Panc1 (cell line): ENCODE measurements around the gene PAPPA. TPM values are rescaled to one million over a fixed set of nuclear protein-coding genes. Genes with fewer than 3 reads are reported as not detected.

ENCODE experiments used
- ATAC-seq: fragments of 200-7000 bp; cut with Tn5 transposase; 2 replicates; pipeline ENCODE4 v1.9.1; 2020; ENCODE audit warnings: mild to moderate bottlenecking, moderate library complexity
- BruUV-seq: library from RNA; stranded (reverse); fragments of 400-500 nt; replicated peaks from 2 replicates; lab custom pipeline; 2021; lab: Mats Ljungman, UMichigan
- CTCF ChIA-PET: fragments of 300-600 bp; sonication (Branson Sonifier 250); formaldehyde crosslinking; loops from one replicate; lab custom pipeline; 2022; ENCODE audit warnings: antibody characterized with exemption; lab: Charles Lee
- POLR2A ChIA-PET: fragments of 300-600 bp; sonication (Branson Sonifier 250); formaldehyde crosslinking; loops from one replicate; lab custom pipeline; 2022; ENCODE audit warnings: antibody characterized with exemption; lab: Charles Lee
- DNase-seq: peaks from one replicate; pipeline ENCODE4 v3.0.0-alpha.2; 2010; ENCODE audit warnings: low read depth, low spot score
- H3K27ac ChIP-seq: 2 replicates; pipeline ENCODE4 v1.5.1; 2011; ENCODE audit warnings: mild to moderate bottlenecking, low read length, inconsistent platforms
- H3K27me3 ChIP-seq: fragments of 200-500 bp; sonication (Bioruptor generic); 2 replicates; pipeline ENCODE4 v1.6.0; 2014; ENCODE audit warnings: low read length, inconsistent platforms; ENCODE audit not compliant: control insufficient read depth, insufficient read depth
- H3K36me3 ChIP-seq: fragments of 200-500 bp; sonication (Bioruptor generic); 2 replicates; pipeline ENCODE4 v1.5.1; 2014; ENCODE audit warnings: inconsistent platforms, mild to moderate bottlenecking, low read length, moderate library complexity; ENCODE audit not compliant: control insufficient read depth, insufficient read depth
- H3K4me1 ChIP-seq: 2 replicates; pipeline ENCODE4 v1.5.1; 2011; ENCODE audit warnings: inconsistent platforms, mild to moderate bottlenecking, low read length, moderate library complexity; ENCODE audit not compliant: control insufficient read depth, insufficient read depth
- H3K4me3 ChIP-seq, 2 experiments: 2 replicates each; pipeline ENCODE4 v1.5.1; 2011 to 2012; ENCODE audit warnings: low read depth in 2 of 2, low read length in 2 of 2, mild to moderate bottlenecking in 2 of 2, inconsistent platforms in 1 of 2, moderate library complexity in 1 of 2
- H3K9me3 ChIP-seq: fragments of 200-500 bp; sonication (Bioruptor generic); 2 replicates; pipeline ENCODE4 v1.5.1; 2014; ENCODE audit warnings: low read depth, mild to moderate bottlenecking, inconsistent platforms, low read length, moderate library complexity; ENCODE audit not compliant: control insufficient read depth, insufficient read depth
- CTCF ChIP-seq: fragments of 450-650 bp; IDR thresholded peaks from 2 replicates; pipeline ENCODE4 v1.5.1; 2017; ENCODE audit warnings: mild to moderate bottlenecking
- POLR2AphosphoS5 ChIP-seq: IDR thresholded peaks from 2 replicates; pipeline ENCODE4 v1.6.1; 2012; ENCODE audit warnings: mild to moderate bottlenecking, low read depth, low read length, moderate library complexity
- SIN3A ChIP-seq: IDR thresholded peaks from 2 replicates; pipeline ENCODE4 v1.6.1; 2012; ENCODE audit warnings: low read depth, mild to moderate bottlenecking, low read length, moderate library complexity, borderline replicate concordance; ENCODE audit not compliant: insufficient read depth
- TCF7L2 ChIP-seq: IDR thresholded peaks from 2 replicates; pipeline ENCODE4 v1.6.1; 2011; ENCODE audit warnings: mild to moderate bottlenecking, low read depth, low read length, inconsistent platforms
- in situ Hi-C: cut with HindIII; loops from 2 replicates; pipeline ENCODE4 v1.10.0; 2016; ENCODE audit warnings: low sequenced_read_pairs, low pct_unique_long_range_greater_than_20kb
- intact Hi-C: fragments of 100-400 bp; cut with micrococcal nuclease; formaldehyde crosslinking; loops from one replicate; pipeline ENCODE4 v1.10.0; 2022; ENCODE audit not compliant: unreplicated experiment
- total RNA-seq: library from RNA; stranded (reverse); gene quantifications from one replicate; pipeline ENCODE4 v1.2.1, GENCODE V29; 2021; ENCODE audit not compliant: unreplicated experiment
- TF ChIP-seq, protein P1 (sequence below), 2 experiments: IDR thresholded peaks; 2 replicates each; pipeline ENCODE4 v1.6.1; 2011 to 2012; ENCODE audit warnings: low read depth in 2 of 2, control low read depth in 1 of 2, low read length in 1 of 2, mild to moderate bottlenecking in 1 of 2, moderate library complexity in 1 of 2; ENCODE audit not compliant: insufficient read depth in 1 of 2

The PAPPA gene
- total RNA-seq, 1 experiment from 2014 or later = 1.2 TPM

DNA sequence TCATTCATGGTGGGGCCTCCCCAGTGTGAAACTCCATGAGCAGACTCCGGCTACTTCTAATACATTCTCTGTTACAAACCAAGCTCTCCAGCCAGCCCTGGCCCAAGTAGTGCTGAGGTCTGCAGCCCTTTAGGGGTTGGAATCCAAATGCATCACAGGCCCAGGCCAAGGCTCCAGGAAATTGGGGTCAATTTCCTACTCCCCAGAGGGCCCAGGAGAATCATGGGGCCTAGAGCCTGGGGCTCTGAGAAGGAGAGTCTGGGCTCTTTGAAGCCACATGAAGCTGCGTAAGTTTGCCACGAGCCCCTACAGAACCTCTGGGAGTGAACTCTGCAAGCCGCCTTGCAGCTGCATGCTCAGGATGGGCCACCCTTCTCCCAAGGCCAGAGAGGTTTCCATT lies 206.4 kb downstream of the PAPPA start:
- Histone ChIP-seq H3K27me3 (no peaks in the 10 kb centered on the region), H3K4me1 (no peaks in the 10 kb centered on the region), H3K4me3 (no peak overlapping the region), H3K27ac (no peak overlapping the region), H3K9me3 (no peaks in the 10 kb centered on the region), H3K36me3 (no peaks in the 10 kb centered on the region)
- BruUV-seq = no TSS peak
- no peak for TF ChIP-seq POLR2AphosphoS5
- TF ChIP-seq, protein P1, sequence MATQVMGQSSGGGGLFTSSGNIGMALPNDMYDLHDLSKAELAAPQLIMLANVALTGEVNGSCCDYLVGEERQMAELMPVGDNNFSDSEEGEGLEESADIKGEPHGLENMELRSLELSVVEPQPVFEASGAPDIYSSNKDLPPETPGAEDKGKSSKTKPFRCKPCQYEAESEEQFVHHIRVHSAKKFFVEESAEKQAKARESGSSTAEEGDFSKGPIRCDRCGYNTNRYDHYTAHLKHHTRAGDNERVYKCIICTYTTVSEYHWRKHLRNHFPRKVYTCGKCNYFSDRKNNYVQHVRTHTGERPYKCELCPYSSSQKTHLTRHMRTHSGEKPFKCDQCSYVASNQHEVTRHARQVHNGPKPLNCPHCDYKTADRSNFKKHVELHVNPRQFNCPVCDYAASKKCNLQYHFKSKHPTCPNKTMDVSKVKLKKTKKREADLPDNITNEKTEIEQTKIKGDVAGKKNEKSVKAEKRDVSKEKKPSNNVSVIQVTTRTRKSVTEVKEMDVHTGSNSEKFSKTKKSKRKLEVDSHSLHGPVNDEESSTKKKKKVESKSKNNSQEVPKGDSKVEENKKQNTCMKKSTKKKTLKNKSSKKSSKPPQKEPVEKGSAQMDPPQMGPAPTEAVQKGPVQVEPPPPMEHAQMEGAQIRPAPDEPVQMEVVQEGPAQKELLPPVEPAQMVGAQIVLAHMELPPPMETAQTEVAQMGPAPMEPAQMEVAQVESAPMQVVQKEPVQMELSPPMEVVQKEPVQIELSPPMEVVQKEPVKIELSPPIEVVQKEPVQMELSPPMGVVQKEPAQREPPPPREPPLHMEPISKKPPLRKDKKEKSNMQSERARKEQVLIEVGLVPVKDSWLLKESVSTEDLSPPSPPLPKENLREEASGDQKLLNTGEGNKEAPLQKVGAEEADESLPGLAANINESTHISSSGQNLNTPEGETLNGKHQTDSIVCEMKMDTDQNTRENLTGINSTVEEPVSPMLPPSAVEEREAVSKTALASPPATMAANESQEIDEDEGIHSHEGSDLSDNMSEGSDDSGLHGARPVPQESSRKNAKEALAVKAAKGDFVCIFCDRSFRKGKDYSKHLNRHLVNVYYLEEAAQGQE (IDR thresholded peaks at IDR 0.05; ENCODE audit: insufficient read depth in 1 of 2, low read depth in 2 of 2, low read length in 1 of 2) = no peak
- TF ChIP-seq CTCF = no peak
- no peak for TF ChIP-seq SIN3A
- no peak for TF ChIP-seq TCF7L2
- ChIA-PET CTCF (no interaction called here), POLR2A (interaction anchor here (0.7 kb wide), 1 partner anchor 65 kb away, joined by 3 read pairs; no protein-coding TSS in a partner anchor)
- DNase-seq (no peak), ATAC-seq (no peak)
- intact Hi-C loops (no loop called here), in situ Hi-C loops (no loop called here)

- no peaks in the 10 kb centered on the region for H3K36me3 ChIP-seq
- POLR2A ChIA-PET = interaction anchor here (0.7 kb wide), 1 partner anchor 66 kb away, joined by 3 read pairs; no protein-coding TSS in a partner anchor
- no peak overlapping the region for H3K4me3 ChIP-seq
- intact Hi-C loops (no loop called here), in situ Hi-C loops (no loop called here)
- H3K9me3 ChIP-seq = no peaks in the 10 kb centered on the region
- no peak overlapping the region for H3K27ac ChIP-seq
- no peak for TF ChIP-seq POLR2AphosphoS5
- TF ChIP-seq SIN3A = no peak
- TF ChIP-seq, protein P1 (IDR thresholded peaks at IDR 0.05; ENCODE audit: insufficient read depth in 1 of 2, low read depth in 2 of 2, low read length in 1 of 2) = no peak
- no peak for TF ChIP-seq TCF7L2
- TF ChIP-seq CTCF = no peak
- DNase-seq (no peak), ATAC-seq (no peak)
- H3K4me1 ChIP-seq = no peaks in the 10 kb centered on the region
- H3K27me3 ChIP-seq = no peaks in the 10 kb centered on the region
- CTCF ChIA-PET = interaction anchor here (0.6 kb wide), 1 partner anchor 188 kb away, joined by 9 read pairs; no protein-coding TSS in a partner anchor
- no TSS peak for BruUV-seq
These were observed 207.4 kb downstream of the PAPPA start for GRCh38 chr9:116360989-116361388.
